GM18868 (cell line): ENCODE data around the gene TIMP4.

ENCODE experiments used
- ATAC-seq: cut with Tn5 transposase; IDR thresholded peaks from one replicate; pipeline ENCODE4 v1.9.1; 2021; ENCODE audit warnings: mild to moderate bottlenecking, moderate library complexity; ENCODE audit not compliant: unreplicated experiment

Gene TIMP4

DNA sequence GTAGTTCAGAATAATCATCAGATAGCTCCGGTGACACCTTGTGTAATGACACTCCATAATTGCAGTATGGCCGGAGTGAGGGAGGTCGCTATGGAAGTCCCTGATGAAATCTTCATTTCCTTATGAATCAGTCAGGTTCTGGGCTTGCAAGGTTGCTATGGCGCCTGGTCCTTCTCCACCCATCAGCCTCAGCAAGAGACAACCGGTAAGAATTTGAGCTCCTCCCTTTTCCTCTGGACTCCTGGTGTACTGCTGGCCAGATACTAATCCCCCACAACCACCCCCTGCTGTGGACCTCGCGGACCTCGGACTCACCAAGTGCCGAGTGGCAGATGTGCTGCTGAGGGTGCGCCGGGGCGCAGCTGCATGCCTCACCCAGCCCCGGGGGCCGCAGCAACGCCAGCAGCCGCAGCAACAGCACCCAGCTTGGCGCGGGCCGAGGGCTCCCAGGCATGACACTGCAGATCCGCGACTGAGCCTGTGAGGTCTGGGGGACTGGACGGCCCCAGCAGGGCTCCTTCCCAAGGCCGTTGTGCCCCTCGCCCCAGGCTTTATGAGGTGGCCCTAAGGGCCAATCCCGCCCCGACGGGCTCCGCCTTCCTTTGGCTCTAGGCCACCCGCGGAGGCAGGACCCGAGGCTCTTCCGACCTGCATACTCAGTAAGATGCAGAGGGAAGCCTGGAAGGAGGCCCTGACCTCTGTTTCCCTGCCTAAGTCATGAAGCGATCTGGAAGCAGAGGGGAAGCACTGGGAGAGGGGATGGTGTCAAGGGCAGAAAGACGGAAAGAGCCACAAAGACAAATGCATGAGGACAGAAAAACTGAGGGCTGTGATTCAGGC lies at the start of gene TIMP4:
Gene TIMP4, minus strand, starts transcription at position 526 of the 840 bp plus-strand sequence. Its CDS starts 72 bp downstream, at position 454.
- ATAC-seq, result no peak

GRCh38 chr3:12205171-12205570 lies 46.5 kb upstream of the TIMP4 start:
- ATAC-seq, result no peak

DNA sequence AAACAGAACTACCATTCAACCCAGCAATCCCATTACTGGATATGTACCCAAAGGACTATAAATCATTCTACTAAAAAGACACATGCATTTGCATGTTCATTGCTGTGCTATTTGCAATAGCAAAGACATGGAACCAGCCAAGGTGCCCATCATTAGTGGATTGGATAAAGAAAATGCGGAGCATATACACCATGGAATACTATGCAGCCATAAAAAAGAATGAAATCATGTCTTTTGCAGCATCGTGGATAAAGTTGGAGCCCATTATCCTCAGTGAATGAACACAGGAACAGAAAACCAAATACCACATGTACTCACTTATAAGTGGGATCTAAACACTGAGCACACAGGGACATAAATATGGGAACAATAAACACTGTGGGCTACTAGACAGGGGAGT lies 43.1 kb upstream of the TIMP4 start:
- ATAC-seq, result no peak

- no peak for ATAC-seq
Measured at GRCh38 chr3:12198301-12198700, 39.6 kb upstream of the TIMP4 start.

GRCh38 chr3:12197475-12197874 lies 38.8 kb upstream of the TIMP4 start:
- peak; percentile 56 for ATAC-seq

DNA sequence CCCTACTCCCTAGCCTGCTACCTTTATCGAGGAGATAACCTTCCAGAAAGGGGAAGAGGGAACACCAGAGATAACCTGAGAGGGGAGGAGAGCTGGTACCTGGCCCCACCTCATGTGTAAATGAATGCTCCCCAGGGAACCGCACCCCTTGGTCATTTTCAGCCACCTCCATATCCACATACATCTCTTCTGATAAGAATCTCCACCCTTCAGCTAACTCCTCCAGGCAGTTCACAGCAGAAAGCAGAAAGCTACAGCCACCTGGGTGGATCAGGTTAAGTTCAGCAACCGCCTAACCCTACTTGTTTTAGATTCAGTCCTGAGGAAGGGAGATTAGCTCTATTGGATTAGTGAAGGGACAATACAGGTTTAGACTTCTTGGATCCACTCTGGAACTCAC lies 38.0 kb upstream of the TIMP4 start:
- no peak for ATAC-seq

DNA sequence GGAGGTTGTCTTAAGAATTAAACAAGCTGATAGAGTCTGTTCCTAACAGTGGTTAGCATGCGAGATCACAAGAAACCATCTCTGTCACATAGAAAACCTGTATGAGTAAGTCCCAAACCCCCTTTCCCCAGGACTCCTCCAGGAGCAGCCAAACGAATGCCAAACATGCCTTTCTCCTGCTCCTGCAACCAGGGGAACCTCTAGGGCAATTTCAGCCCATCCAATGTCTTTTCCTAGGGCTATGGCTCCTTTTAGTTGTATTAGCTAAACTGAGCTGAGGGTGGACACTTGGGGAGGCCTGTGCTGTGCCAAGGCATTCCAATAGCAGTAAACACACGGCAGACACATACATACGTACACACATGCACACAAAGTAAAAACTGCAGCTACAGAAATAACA lies 36.5 kb upstream of the TIMP4 start:
- no peak for ATAC-seq

- ATAC-seq, result peak; percentile 52
Measured at GRCh38 chr3:12194669-12195161, 36.0 kb upstream of the TIMP4 start.

DNA sequence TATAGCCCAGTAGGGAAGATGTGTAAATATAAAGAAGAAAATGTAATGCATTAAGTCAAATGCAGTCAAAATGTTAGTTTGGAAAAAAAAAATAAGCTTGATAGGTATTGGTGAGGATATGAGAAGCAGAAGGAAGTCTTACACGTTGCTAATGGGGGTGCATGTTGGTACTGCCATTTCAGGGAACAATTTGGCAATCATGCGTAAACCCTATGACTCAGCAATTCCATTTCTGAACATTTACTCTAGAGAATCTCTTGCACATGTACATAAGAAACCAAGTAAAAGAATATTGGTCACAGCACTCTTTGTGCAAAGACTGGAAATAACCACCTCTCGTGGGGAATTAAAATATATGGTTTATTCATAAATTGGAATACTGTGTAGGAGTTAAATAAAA lies 35.5 kb upstream of the TIMP4 start:
- ATAC-seq, result peak; percentile 29

GRCh38 chr3:12193485-12194165 lies 34.9 kb upstream of the TIMP4 start:
- ATAC-seq, result peak; percentile 57

- no peak for ATAC-seq
Measured at GRCh38 chr3:12192655-12193484, 34.2 kb upstream of the TIMP4 start.

DNA sequence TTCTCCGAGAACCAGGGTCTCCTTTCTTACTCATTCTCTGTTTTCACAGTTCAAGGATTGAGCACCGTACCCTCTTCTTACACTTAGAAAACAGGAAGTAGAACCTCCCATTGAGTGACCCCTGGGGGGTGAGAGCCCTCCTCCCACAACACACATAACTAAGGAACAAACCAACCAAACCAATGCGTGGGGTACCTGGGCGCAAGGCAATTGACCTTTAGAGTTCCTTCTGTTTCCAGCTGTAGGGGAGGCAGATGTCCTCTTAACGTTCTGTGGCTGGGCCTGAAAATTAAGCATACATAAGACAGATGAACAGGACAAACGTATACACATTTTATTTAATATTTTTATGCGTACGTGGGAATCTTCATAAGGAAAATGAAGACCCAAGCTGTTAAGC lies 33.5 kb upstream of the TIMP4 start:
- no peak for ATAC-seq

DNA sequence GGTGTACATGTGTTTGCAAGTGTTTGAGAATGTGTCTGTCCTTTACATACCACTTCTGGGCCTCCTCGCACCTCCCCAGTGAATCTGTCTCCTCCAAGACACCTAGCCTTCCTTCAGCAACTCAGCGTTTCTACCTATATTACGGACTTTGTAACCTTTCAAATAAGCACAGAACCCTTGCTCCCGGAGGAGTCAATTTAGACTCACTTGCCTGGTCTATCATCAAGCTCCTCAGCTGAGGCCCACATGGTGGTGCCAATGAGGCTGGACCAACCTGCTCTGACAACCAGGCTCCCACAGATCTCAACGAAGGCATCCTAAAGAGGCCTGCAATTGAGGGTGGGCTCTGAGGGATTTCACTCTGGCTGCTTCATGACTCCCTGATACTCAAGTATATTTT lies 32.8 kb upstream of the TIMP4 start:
- ATAC-seq, result no peak

- no peak for ATAC-seq
Measured at GRCh38 chr3:12190832-12191231, 32.1 kb upstream of the TIMP4 start.

- no peak for ATAC-seq
Measured at GRCh38 chr3:12190221-12190807, 31.6 kb upstream of the TIMP4 start.

GRCh38 chr3:12188681-12189287 lies 30.1 kb upstream of the TIMP4 start:
- ATAC-seq, result no peak

DNA sequence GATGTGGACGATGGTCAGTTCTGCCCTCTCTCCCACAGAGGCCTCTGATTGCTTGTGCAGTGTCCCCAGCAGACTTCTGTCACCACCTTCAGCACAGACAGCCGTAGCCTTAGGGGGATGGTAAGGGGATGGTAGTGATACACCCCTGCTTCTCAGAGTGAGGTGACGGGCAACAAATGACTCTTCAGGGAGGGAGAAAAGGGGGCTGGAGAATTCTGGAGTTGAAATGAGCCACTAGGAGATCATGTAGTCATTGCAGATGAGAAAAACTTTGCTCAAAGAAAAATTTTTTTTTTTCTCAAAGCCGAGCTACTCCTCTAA lies 29.6 kb upstream of the TIMP4 start:
- no peak for ATAC-seq

GRCh38 chr3:12187448-12188327 lies 29.0 kb upstream of the TIMP4 start:
- ATAC-seq, result peak; percentile 81

DNA sequence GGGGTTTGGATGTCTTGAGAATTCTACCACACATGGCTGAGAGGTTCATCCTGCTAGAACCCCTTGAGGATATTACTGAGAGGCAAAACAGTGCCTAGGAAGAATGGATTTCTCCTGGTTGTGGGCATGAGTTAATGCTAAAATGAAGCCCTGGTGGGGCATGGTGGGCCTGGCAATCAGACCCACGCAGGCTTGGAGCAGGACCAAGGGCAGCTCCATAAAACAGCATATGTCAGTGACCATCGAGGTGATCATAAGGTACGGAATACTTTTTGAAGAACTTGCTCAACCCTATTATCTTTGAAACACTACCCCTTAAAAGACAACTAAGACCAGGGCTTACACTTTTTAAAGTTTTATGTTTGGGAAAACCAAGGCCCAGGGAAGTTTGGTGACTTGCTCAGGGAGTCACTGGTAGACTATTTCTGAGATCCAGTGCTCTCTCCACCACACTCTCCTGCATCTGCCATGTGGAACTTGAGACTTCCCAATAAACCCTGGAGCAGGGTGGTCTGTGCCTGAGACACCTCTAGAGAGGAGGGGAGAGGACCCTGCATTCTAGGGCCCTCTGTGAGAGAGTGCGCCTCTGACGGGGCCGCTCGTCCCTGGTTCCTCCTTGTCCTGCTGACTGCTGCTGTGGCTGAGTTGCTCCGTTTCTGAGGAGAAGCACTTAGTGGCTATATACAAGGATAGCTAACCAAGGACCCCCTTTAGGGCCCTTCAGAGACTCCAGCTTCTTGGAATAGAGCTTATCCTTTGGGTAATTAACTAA lies 28.0 kb upstream of the TIMP4 start:
- ATAC-seq, result no peak
